ENCODE data around the gene FBXW5. TPM values are rescaled to one million over a fixed set of nuclear protein-coding genes. Genes with fewer than 3 reads are reported as not detected.

FBXW5 gene
- total RNA-seq, 1 experiment from 2014 or later: 101 TPM

DNA sequence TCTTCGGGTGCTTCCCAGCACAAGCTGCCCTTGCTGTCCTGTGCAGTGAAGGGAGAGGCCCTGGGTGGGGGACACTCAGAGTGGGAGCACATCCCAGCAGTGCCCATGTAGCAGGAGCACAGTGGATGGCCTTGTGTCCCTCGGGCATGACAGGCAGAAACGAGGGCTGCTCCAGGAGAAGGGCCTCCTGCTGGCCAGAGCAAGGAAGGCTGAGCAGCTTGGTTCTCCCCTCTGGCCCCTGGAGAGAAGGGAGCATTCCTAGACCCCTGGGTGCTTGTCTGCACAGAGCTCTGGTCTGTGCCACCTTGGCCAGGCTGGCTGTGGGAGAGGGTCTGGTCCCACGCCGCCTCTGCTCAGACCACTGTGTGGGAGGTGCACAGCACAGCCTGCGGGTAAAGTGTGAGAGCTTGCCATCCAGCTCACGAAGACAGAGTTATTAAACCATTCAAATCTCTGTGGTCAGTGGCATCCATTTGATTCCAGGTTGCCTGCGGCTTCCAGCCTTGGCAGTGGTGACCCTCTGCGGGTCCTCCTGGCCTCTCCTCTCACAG lies 18.3 kb downstream of the FBXW5 start:
- H2AFZ ChIP-seq: no peak overlapping the region
- ChIA-PET CTCF (no interaction called here), POLR2A (ENCODE audit: unreplicated experiment) (no interaction called here)
- H3K27me3 ChIP-seq (ENCODE audit: insufficient read depth, low read depth): no peaks in the 10 kb centered on the region
- H3K4me3 ChIP-seq: no peak overlapping the region
- no peaks in the 10 kb centered on the region for H3K9me2 ChIP-seq (ENCODE audit: insufficient read depth)
- peaks cover 4% of the 10 kb centered on the region; the same call in 1 of the 2 replicates for H3F3A ChIP-seq (ENCODE audit: insufficient read depth, low read depth)
- H3K27ac ChIP-seq: no peak overlapping the region
- no peaks in the 10 kb centered on the region for H3K9me3 ChIP-seq (ENCODE audit: insufficient read depth, low read depth)
- no peaks in the 10 kb centered on the region for H4K20me1 ChIP-seq (ENCODE audit: insufficient read depth)
- H3K4me1 ChIP-seq (replicated peaks; ENCODE audit: insufficient read depth): 0 out of 2 replicates have a peak, but pooled peaks cover 3% of the 10 kb centered on the region
- no peak for TF ChIP-seq EZH2 (IDR thresholded peaks at IDR 0.05; ENCODE audit: low read depth)
- TF ChIP-seq, protein P1, sequence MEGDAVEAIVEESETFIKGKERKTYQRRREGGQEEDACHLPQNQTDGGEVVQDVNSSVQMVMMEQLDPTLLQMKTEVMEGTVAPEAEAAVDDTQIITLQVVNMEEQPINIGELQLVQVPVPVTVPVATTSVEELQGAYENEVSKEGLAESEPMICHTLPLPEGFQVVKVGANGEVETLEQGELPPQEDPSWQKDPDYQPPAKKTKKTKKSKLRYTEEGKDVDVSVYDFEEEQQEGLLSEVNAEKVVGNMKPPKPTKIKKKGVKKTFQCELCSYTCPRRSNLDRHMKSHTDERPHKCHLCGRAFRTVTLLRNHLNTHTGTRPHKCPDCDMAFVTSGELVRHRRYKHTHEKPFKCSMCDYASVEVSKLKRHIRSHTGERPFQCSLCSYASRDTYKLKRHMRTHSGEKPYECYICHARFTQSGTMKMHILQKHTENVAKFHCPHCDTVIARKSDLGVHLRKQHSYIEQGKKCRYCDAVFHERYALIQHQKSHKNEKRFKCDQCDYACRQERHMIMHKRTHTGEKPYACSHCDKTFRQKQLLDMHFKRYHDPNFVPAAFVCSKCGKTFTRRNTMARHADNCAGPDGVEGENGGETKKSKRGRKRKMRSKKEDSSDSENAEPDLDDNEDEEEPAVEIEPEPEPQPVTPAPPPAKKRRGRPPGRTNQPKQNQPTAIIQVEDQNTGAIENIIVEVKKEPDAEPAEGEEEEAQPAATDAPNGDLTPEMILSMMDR (conservative IDR thresholded peaks at IDR 0.05): no peak; the same call in 1 of the 2 replicates
- DNase-seq: no peak
- no peaks in the 10 kb centered on the region; the same call in 1 of the 2 replicates for H3K36me3 ChIP-seq (ENCODE audit: low read depth)
- no TSS peak for BruUV-seq (replicated peaks)
- H3K4me2 ChIP-seq: no peak overlapping the region
- no peaks in the 10 kb centered on the region for H3K79me2 ChIP-seq (ENCODE audit: low read depth)
- intact Hi-C loops (cut with micrococcal nuclease; ENCODE audit: unreplicated experiment): no loop called here

GRCh38 chr9:136925414-136926153 lies 19.0 kb downstream of the FBXW5 start:
- no peak for DNase-seq
- H3K9me3 ChIP-seq (ENCODE audit: insufficient read depth, low read depth): no peaks in the 10 kb centered on the region
- H3K9me2 ChIP-seq (ENCODE audit: insufficient read depth): no peaks in the 10 kb centered on the region
- H4K20me1 ChIP-seq (ENCODE audit: insufficient read depth): no peaks in the 10 kb centered on the region
- ChIA-PET CTCF (no interaction called here), POLR2A (ENCODE audit: unreplicated experiment) (no interaction called here)
- H3K27ac ChIP-seq: no peak overlapping the region
- intact Hi-C loops (cut with micrococcal nuclease; ENCODE audit: unreplicated experiment): no loop called here
- H3F3A ChIP-seq (ENCODE audit: insufficient read depth, low read depth): no peaks in the 10 kb centered on the region
- H3K4me3 ChIP-seq: no peak overlapping the region
- H3K4me2 ChIP-seq: no peak overlapping the region
- H2AFZ ChIP-seq: no peak overlapping the region
- BruUV-seq (replicated peaks): no TSS peak
- H3K27me3 ChIP-seq (ENCODE audit: insufficient read depth, low read depth): no peaks in the 10 kb centered on the region
- no peaks in the 10 kb centered on the region; the same call in 1 of the 2 replicates for H3K36me3 ChIP-seq (ENCODE audit: low read depth)
- no peaks in the 10 kb centered on the region for H3K4me1 ChIP-seq (replicated peaks; ENCODE audit: insufficient read depth)
- H3K79me2 ChIP-seq (ENCODE audit: low read depth): no peaks in the 10 kb centered on the region
- TF ChIP-seq EZH2 (IDR thresholded peaks at IDR 0.05; ENCODE audit: low read depth): no peak
- TF ChIP-seq, protein P1 (conservative IDR thresholded peaks at IDR 0.05): no peak

- H3K4me2 ChIP-seq: no peak overlapping the region
- no peak for DNase-seq
- intact Hi-C loops (cut with micrococcal nuclease; ENCODE audit: unreplicated experiment): no loop called here
- H3K79me2 ChIP-seq (ENCODE audit: low read depth): no peaks in the 10 kb centered on the region
- H3K27me3 ChIP-seq (ENCODE audit: insufficient read depth, low read depth): no peaks in the 10 kb centered on the region
- CTCF ChIA-PET: no interaction called here
- no TSS peak for BruUV-seq (replicated peaks)
- no peaks in the 10 kb centered on the region for H3K9me2 ChIP-seq (ENCODE audit: insufficient read depth)
- no peaks in the 10 kb centered on the region for H3K9me3 ChIP-seq (ENCODE audit: insufficient read depth, low read depth)
- H4K20me1 ChIP-seq (ENCODE audit: insufficient read depth): no peaks in the 10 kb centered on the region
- H3K4me3 ChIP-seq: no peak overlapping the region
- H2AFZ ChIP-seq: no peak overlapping the region
- no peaks in the 10 kb centered on the region for H3K4me1 ChIP-seq (replicated peaks; ENCODE audit: insufficient read depth)
- TF ChIP-seq EZH2 (IDR thresholded peaks at IDR 0.05; ENCODE audit: low read depth): no peak
- TF ChIP-seq, protein P1 (conservative IDR thresholded peaks at IDR 0.05): no peak
- H3F3A ChIP-seq (ENCODE audit: insufficient read depth, low read depth): no peaks in the 10 kb centered on the region
- no peaks in the 10 kb centered on the region; the same call in 1 of the 2 replicates for H3K36me3 ChIP-seq (ENCODE audit: low read depth)
- POLR2A ChIA-PET (ENCODE audit: unreplicated experiment): no interaction called here
- H3K27ac ChIP-seq: no peak overlapping the region
Measured at GRCh38 chr9:136923881-136924280, 20.7 kb downstream of the FBXW5 start.

All from PC-9 (cell line).